BLaER1 treated with 17β-estradiol and CSF1 and Interleukin-3, amounts not matched to agents 10 nM and 100 nM (cell line): ENCODE results near the gene ABHD3.
"Not testable (repeated sequence)": the region's sequence is repeated elsewhere in the genome, so short reads cannot be mapped to it uniquely, and the experiment has no call there.

Experiments used
- H3K27ac ChIP-seq, 11 experiments: shearing (Covaris generic); formaldehyde crosslinking; 2 replicates each; pipeline ENCODE4 v1.8.1; 2022
- H3K27me3 ChIP-seq, 11 experiments: shearing (Covaris generic); formaldehyde crosslinking; 2 replicates each; pipeline ENCODE4 v1.8.1; 2022
- H3K36me3 ChIP-seq, 11 experiments: shearing (Covaris generic); formaldehyde crosslinking; 2 replicates each; pipeline ENCODE4 v1.8.1; 2022
- H3K4me1 ChIP-seq, 10 experiments: shearing (Covaris generic); formaldehyde crosslinking; 2 replicates each; pipeline ENCODE4 v1.8.1; 2022
- H3K4me2 ChIP-seq, 11 experiments: shearing (Covaris generic); formaldehyde crosslinking; 2 replicates each; pipeline ENCODE4 v1.8.1; 2022
- H3K4me3 ChIP-seq, 10 experiments: shearing (Covaris generic); formaldehyde crosslinking; 2 replicates each; pipeline ENCODE4 v1.8.1; 2022
- H3K9ac ChIP-seq, 11 experiments: shearing (Covaris generic); formaldehyde crosslinking; 2 replicates each; pipeline ENCODE4 v1.8.1; 2022
- H3K9me3 ChIP-seq, 11 experiments: shearing (Covaris generic); formaldehyde crosslinking; replicated peaks in 1 of 11; 2 replicates each; pipeline ENCODE4 v1.8.1; 2022
- H4K20me1 ChIP-seq, 11 experiments: shearing (Covaris generic); formaldehyde crosslinking; 2 replicates each; pipeline ENCODE4 v1.8.1; 2022
- Cebpa-rat ChIP-seq, 11 experiments: shearing (Covaris generic); IDR thresholded peaks; 2 replicates each; pipeline ENCODE4 v1.8.1; 2022

The ABHD3 gene

GRCh38 chr18:21678859-21679258 is 25.7 kb downstream of the ABHD3 start:
- peak overlapping the region in 10 of 11 experiments; percentile 1 to 88 (median 68); a peak in 18 of 22 replicates for H3K4me2 ChIP-seq
- H3K27me3 ChIP-seq, result no peaks in the 10 kb centered on the region

GRCh38 chr18:21675354-21675753 is 29.2 kb downstream of the ABHD3 start:
- not testable (repeated sequence) for H4K20me1 ChIP-seq, H3K9ac ChIP-seq, H3K4me2 ChIP-seq, H3K4me3 ChIP-seq, H3K27me3 ChIP-seq, H3K27ac ChIP-seq, H3K9me3 ChIP-seq
- Histone ChIP-seq H3K36me3 (peaks cover 5 to 75% (median 37%) of the 10 kb centered on the region in 11 experiments; a peak in 18 of 22 replicates), H3K4me1 (peaks cover 8 to 27% (median 14%) of the 10 kb centered on the region in 10 experiments; a peak in 19 of 20 replicates)

More at GRCh38 chr18:21678859-21679258, 25.7 kb downstream of the ABHD3 start:
- TF ChIP-seq Cebpa-rat (IDR thresholded peaks at IDR 0.05), result no peak
- Histone ChIP-seq H3K9me3 (no peaks in the 10 kb centered on the region), H4K20me1 (no peaks in the 10 kb centered on the region), H3K27ac (peak overlapping the region in 9 of 11 experiments; percentile 6 to 66 (median 54); a peak in 14 of 22 replicates), H3K36me3 (peaks cover 0 to 65% (median 30%) of the 10 kb centered on the region in 11 experiments; a peak in 15 of 22 replicates), H3K9ac (peak overlapping the region in 6 of 11 experiments; percentile 1 to 38 (median 28); a peak in 6 of 22 replicates), H3K4me3 (no peak overlapping the region), H3K4me1 (peaks cover 22 to 59% (median 31%) of the 10 kb centered on the region in 10 experiments)

GRCh38 chr18:21672521-21673267 is 31.9 kb downstream of the ABHD3 start:
- Histone ChIP-seq H3K4me3 (no peak overlapping the region), H3K36me3 (peaks cover 5 to 70% (median 38%) of the 10 kb centered on the region in 11 experiments; a peak in 17 of 22 replicates), H4K20me1 (no peaks in the 10 kb centered on the region), H3K4me2 (no peak overlapping the region), H3K27ac (no peak overlapping the region), H3K4me1 (peaks cover 0 to 11% (median 0%) of the 10 kb centered on the region in 10 experiments; a peak in 6 of 20 replicates), H3K27me3 (no peaks in the 10 kb centered on the region), H3K9ac (no peak overlapping the region), H3K9me3 (no peaks in the 10 kb centered on the region)
- TF ChIP-seq Cebpa-rat (IDR thresholded peaks at IDR 0.05), result no peak

- Histone ChIP-seq H3K4me3 (no peak overlapping the region), H3K9me3 (no peaks in the 10 kb centered on the region), H3K27me3 (no peaks in the 10 kb centered on the region), H3K36me3 (peaks cover 8 to 49% (median 26%) of the 10 kb centered on the region in 11 experiments; a peak in 16 of 22 replicates), H3K4me1 (peaks cover 0 to 8% (median 0%) of the 10 kb centered on the region in 10 experiments; a peak in 1 of 20 replicates), H4K20me1 (no peaks in the 10 kb centered on the region), H3K9ac (no peak overlapping the region), H3K27ac (no peak overlapping the region), H3K4me2 (no peak overlapping the region)
- TF ChIP-seq Cebpa-rat (IDR thresholded peaks at IDR 0.05), result no peak
Observed at GRCh38 chr18:21669736-21670285, 34.8 kb downstream of the ABHD3 start.

DNA sequence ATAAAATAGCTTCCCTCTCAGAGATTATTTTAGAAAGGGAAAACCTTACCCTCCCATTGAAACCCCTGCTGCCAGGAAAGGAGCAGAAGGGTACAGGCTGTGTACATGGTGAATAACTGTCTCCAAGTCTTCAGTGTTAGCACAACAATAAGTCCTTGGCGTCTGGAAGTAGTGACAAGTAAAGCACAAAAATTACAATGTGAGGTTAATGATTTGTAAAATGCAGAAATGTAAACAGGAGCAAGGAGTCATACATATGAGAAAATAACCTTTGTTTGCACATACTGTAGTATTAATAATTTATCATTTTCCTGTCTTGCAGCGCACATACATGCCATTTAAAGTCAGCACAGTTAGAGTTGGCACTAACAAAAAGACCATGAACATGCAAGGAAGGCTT is 40.5 kb downstream of the ABHD3 start:
- TF ChIP-seq Cebpa-rat (IDR thresholded peaks at IDR 0.05), result no peak
- no peak overlapping the region for H3K27ac ChIP-seq

GRCh38 chr18:21663578-21663977 is 41.0 kb downstream of the ABHD3 start:
- Histone ChIP-seq H4K20me1 (no peaks in the 10 kb centered on the region), H3K4me2 (no peak overlapping the region), H3K9me3 (no peaks in the 10 kb centered on the region), H3K27me3 (no peaks in the 10 kb centered on the region), H3K36me3 (peaks cover 23 to 52% (median 34%) of the 10 kb centered on the region in 11 experiments; a peak in 21 of 22 replicates), H3K4me3 (no peak overlapping the region), H3K4me1 (no peaks in the 10 kb centered on the region), H3K9ac (no peak overlapping the region), H3K27ac (no peak overlapping the region)
- TF ChIP-seq Cebpa-rat (IDR thresholded peaks at IDR 0.05), result no peak

More for the DNA sequence above, 40.5 kb downstream of the ABHD3 start:
- Histone ChIP-seq H3K4me3 (no peak overlapping the region), H3K9ac (no peak overlapping the region), H3K27me3 (no peaks in the 10 kb centered on the region), H3K9me3 (no peaks in the 10 kb centered on the region), H3K36me3 (peaks cover 23 to 48% (median 34%) of the 10 kb centered on the region in 11 experiments; a peak in 21 of 22 replicates), H4K20me1 (no peaks in the 10 kb centered on the region), H3K4me2 (no peak overlapping the region), H3K4me1 (no peaks in the 10 kb centered on the region)

DNA sequence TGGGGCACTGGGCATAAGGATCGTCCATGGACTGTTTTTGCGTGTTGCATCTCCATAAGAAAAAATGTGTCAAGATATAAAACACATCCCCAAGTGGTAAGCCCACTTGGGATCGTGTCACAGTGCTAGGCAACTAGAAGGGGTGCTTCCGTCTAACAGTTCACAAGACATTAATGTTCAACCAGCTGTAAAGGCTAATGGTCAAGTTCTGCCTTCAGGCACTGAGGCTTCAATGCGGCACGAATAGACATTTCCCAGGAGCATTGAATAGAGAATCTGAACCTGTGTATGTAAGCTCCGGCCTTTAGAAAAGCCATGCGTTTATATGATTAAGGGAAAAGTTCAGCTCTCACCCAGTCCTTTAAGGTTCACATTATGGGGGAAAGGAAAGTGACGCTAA is 42.0 kb downstream of the ABHD3 start:
- Histone ChIP-seq H3K9me3 (no peaks in the 10 kb centered on the region), H3K9ac (no peak overlapping the region), H3K4me3 (no peak overlapping the region), H3K4me2 (no peak overlapping the region), H3K27me3 (no peaks in the 10 kb centered on the region), H3K27ac (no peak overlapping the region), H3K4me1 (no peaks in the 10 kb centered on the region), H4K20me1 (no peaks in the 10 kb centered on the region), H3K36me3 (peaks cover 23 to 62% (median 40%) of the 10 kb centered on the region in 11 experiments)
- TF ChIP-seq Cebpa-rat (IDR thresholded peaks at IDR 0.05), result no peak

- no peak overlapping the region for H3K9ac ChIP-seq
- H3K27me3 ChIP-seq, result no peaks in the 10 kb centered on the region
- H3K36me3 ChIP-seq, result peaks cover 31 to 84% (median 63%) of the 10 kb centered on the region in 11 experiments
- no peaks in the 10 kb centered on the region for H3K9me3 ChIP-seq
- no peaks in the 10 kb centered on the region for H3K4me1 ChIP-seq
- TF ChIP-seq Cebpa-rat (IDR thresholded peaks at IDR 0.05), result no peak
- no peak overlapping the region for H3K4me3 ChIP-seq
- H3K4me2 ChIP-seq, result no peak overlapping the region
- no peaks in the 10 kb centered on the region for H4K20me1 ChIP-seq
- no peak overlapping the region for H3K27ac ChIP-seq
Observed at GRCh38 chr18:21660078-21660477, 44.5 kb downstream of the ABHD3 start.

GRCh38 chr18:21656402-21656801 is 48.2 kb downstream of the ABHD3 start:
- no peaks in the 10 kb centered on the region for H3K9me3 ChIP-seq
- H3K27me3 ChIP-seq, result no peaks in the 10 kb centered on the region
- H3K36me3 ChIP-seq, result peaks cover 11 to 79% (median 47%) of the 10 kb centered on the region in 11 experiments
- H3K4me2 ChIP-seq, result no peak overlapping the region
- no peaks in the 10 kb centered on the region for H3K4me1 ChIP-seq
- H4K20me1 ChIP-seq, result no peaks in the 10 kb centered on the region
- no peak overlapping the region for H3K9ac ChIP-seq
- no peak overlapping the region for H3K4me3 ChIP-seq
- no peak overlapping the region for H3K27ac ChIP-seq
- TF ChIP-seq Cebpa-rat (IDR thresholded peaks at IDR 0.05), result no peak
